Prostate gland (tissue), 2 donors: Measurements from ENCODE around the gene SRGAP2C.
"Not testable (repeated sequence)": the region's sequence is repeated elsewhere in the genome, so short reads cannot be mapped to it uniquely, and the experiment has no call there.

ENCODE experiments used
- CTCF ChIP-seq, 4 experiments: fragments of 200-600 bp in 2 of 4; fragments of 450-650 bp in 2 of 4; sonication (generic) in 2 of 4; IDR thresholded peaks; 1 replicate in 3 of 4; 2 replicates in 1 of 4; pipeline ENCODE4 v1.5.1; 2016 to 2019; ENCODE audit warnings: antibody characterized with exemption in 4 of 4, mild to moderate bottlenecking in 2 of 4, moderate library complexity in 2 of 4
- POLR2A ChIP-seq: fragments of 450-650 bp; IDR thresholded peaks from one replicate; pipeline ENCODE4 v1.6.1; 2016; ENCODE audit warnings: antibody characterized with exemption, mild to moderate bottlenecking

GRCh38 chr1:121294205-121294570 lies 109.4 kb downstream of the SRGAP2C start:
- TF ChIP-seq CTCF (IDR thresholded peaks at IDR 0.05); POLR2A: not testable (repeated sequence)
